H9 (cell line): Measurements from ENCODE around the gene DDX49. TPM values are rescaled to one million over a fixed set of nuclear protein-coding genes. Genes with fewer than 3 reads are reported as not detected.

Experiments used
- DNase-seq: peaks from one replicate; pipeline ENCODE4 v3.0.0-alpha.2; 2017
- H2AFZ ChIP-seq: one replicate; pipeline ENCODE4 v1.6.1; 2013; ENCODE audit warnings: mild to moderate bottlenecking, low read length, control low read depth, moderate library complexity
- H2AK5ac ChIP-seq: 2 replicates; pipeline ENCODE4 v1.6.1; 2013; ENCODE audit warnings: low read length, control low read depth, mixed read lengths; ENCODE audit not compliant: insufficient read length
- H2BK120ac ChIP-seq: one replicate; pipeline ENCODE4 v1.6.1; 2013; ENCODE audit warnings: low read depth, mild to moderate bottlenecking, low read length, control low read depth, inconsistent platforms; ENCODE audit not compliant: poor library complexity, severe bottlenecking
- H2BK12ac ChIP-seq: 2 replicates; pipeline ENCODE4 v1.6.1; 2013; ENCODE audit warnings: low read length, control low read depth, mixed read lengths, low read depth; ENCODE audit not compliant: insufficient read length
- H2BK15ac ChIP-seq: 2 replicates; pipeline ENCODE4 v1.6.1; 2013; ENCODE audit warnings: low read depth, low read length, control low read depth
- H2BK20ac ChIP-seq: one replicate; pipeline ENCODE4 v1.6.1; 2013; ENCODE audit warnings: low read depth, mild to moderate bottlenecking, low read length, control low read depth, inconsistent platforms; ENCODE audit not compliant: poor library complexity, severe bottlenecking
- H2BK5ac ChIP-seq: 2 replicates; pipeline ENCODE4 v1.6.1; 2013; ENCODE audit warnings: low read length, control low read depth, mixed read lengths; ENCODE audit not compliant: insufficient read length
- H3K14ac ChIP-seq: 2 replicates; pipeline ENCODE4 v1.6.1; 2013; ENCODE audit warnings: low read length, control low read depth; ENCODE audit not compliant: insufficient read depth
- H3K18ac ChIP-seq: 2 replicates; pipeline ENCODE4 v1.6.1; 2013; ENCODE audit warnings: low read depth, mild to moderate bottlenecking, mixed read lengths, low read length, control low read depth; ENCODE audit not compliant: insufficient read length
- H3K23ac ChIP-seq: 2 replicates; pipeline ENCODE4 v1.6.1; 2013; ENCODE audit warnings: low read length, control low read depth, mixed read lengths, low read depth; ENCODE audit not compliant: insufficient read length
- H3K23me2 ChIP-seq: 2 replicates; pipeline ENCODE4 v1.6.1; 2013; ENCODE audit warnings: low read depth, mild to moderate bottlenecking, mixed read lengths, low read length, control low read depth; ENCODE audit not compliant: insufficient read length, poor library complexity, severe bottlenecking
- H3K27ac ChIP-seq: 2 replicates; pipeline ENCODE4 v1.5.1; 2013; ENCODE audit warnings: low read length, control low read depth, mixed read lengths, low read depth; ENCODE audit not compliant: insufficient read length
- H3K27me3 ChIP-seq: 2 replicates; pipeline ENCODE4 v1.6.1; 2013; ENCODE audit warnings: low read length, control low read depth, inconsistent platforms; ENCODE audit not compliant: insufficient read depth
- H3K4ac ChIP-seq: 2 replicates; pipeline ENCODE4 v1.6.1; 2013; ENCODE audit warnings: low read depth, mild to moderate bottlenecking, control low read depth, inconsistent platforms, low read length, moderate library complexity
- H3K4me1 ChIP-seq: 2 replicates; pipeline ENCODE4 v1.6.1; 2013; ENCODE audit warnings: low read length, control low read depth, inconsistent platforms; ENCODE audit not compliant: insufficient read depth
- H3K4me2 ChIP-seq: 2 replicates; pipeline ENCODE4 v1.6.1; 2013; ENCODE audit warnings: low read length, control low read depth, mixed read lengths; ENCODE audit not compliant: insufficient read length, insufficient read depth
- H3K56ac ChIP-seq: 2 replicates; pipeline ENCODE4 v1.6.1; 2013; ENCODE audit warnings: low read depth, mild to moderate bottlenecking, mixed read lengths, low read length, control low read depth; ENCODE audit not compliant: insufficient read length
- H3K79me1 ChIP-seq: 2 replicates; pipeline ENCODE4 v1.6.1; 2013; ENCODE audit warnings: low read depth, mild to moderate bottlenecking, moderate library complexity, low read length, control low read depth, inconsistent platforms; ENCODE audit not compliant: insufficient read depth, poor library complexity, severe bottlenecking
- H3K79me2 ChIP-seq: 2 replicates; pipeline ENCODE4 v1.6.1; 2013; ENCODE audit warnings: low read length, control low read depth, inconsistent platforms; ENCODE audit not compliant: insufficient read depth
- H3K9ac ChIP-seq: 2 replicates; pipeline ENCODE4 v1.6.1; 2013; ENCODE audit warnings: low read length, control low read depth, mixed read lengths; ENCODE audit not compliant: insufficient read length; ENCODE audit errors: extremely low read depth
- H3K9me3 ChIP-seq: one replicate; pipeline ENCODE4 v1.6.1; 2013; ENCODE audit warnings: low read depth, low read length, inconsistent platforms; ENCODE audit not compliant: control insufficient read depth
- H3T11ph ChIP-seq: one replicate; pipeline ENCODE4 v1.6.1; 2013; ENCODE audit warnings: mild to moderate bottlenecking, low read length, control low read depth, inconsistent platforms
- H4K20me1 ChIP-seq: one replicate; pipeline ENCODE4 v1.6.1; 2013; ENCODE audit not compliant: control insufficient read depth, insufficient read length, insufficient read depth
- H4K5ac ChIP-seq: 2 replicates; pipeline ENCODE4 v1.6.1; 2013; ENCODE audit warnings: low read depth, mild to moderate bottlenecking, mixed read lengths, low read length, control low read depth; ENCODE audit not compliant: insufficient read length
- H4K8ac ChIP-seq: replicated peaks from 2 replicates; pipeline ENCODE4 v1.6.1; 2013; ENCODE audit warnings: low read length, control low read depth, mixed read lengths, low read depth; ENCODE audit not compliant: insufficient read length
- H4K91ac ChIP-seq: 2 replicates; pipeline ENCODE4 v1.6.1; 2013; ENCODE audit warnings: low read depth, mild to moderate bottlenecking, moderate library complexity, mixed read lengths, low read length, control low read depth; ENCODE audit not compliant: insufficient read length
- H3K27ac Mint-ChIP-seq, 3 experiments: 2 replicates in 2 of 3; 3 replicates in 1 of 3; pipeline ENCODE4 v1.8.0; 2020 to 2021; ENCODE audit warnings: mixed read lengths in 3 of 3, mild to moderate bottlenecking in 1 of 3, moderate library complexity in 1 of 3
- H3K27me3 Mint-ChIP-seq: 2 replicates; pipeline ENCODE4 v1.8.0; 2021; ENCODE audit warnings: low read depth, mild to moderate bottlenecking, moderate library complexity, mixed read lengths
- H3K36me3 Mint-ChIP-seq, 3 experiments: 2 replicates in 2 of 3; 3 replicates in 1 of 3; pipeline ENCODE4 v1.8.0; 2020 to 2021; ENCODE audit warnings: low read depth in 3 of 3, mixed read lengths in 3 of 3; ENCODE audit not compliant: insufficient read depth in 1 of 3
- H3K4me1 Mint-ChIP-seq, 2 experiments: 2 replicates each; pipeline ENCODE4 v1.8.0; 2020; ENCODE audit warnings: mixed read lengths in 2 of 2
- H3K4me3 Mint-ChIP-seq, 2 experiments: 2 replicates in 1 of 2; 3 replicates in 1 of 2; pipeline ENCODE4 v1.8.0; 2020 to 2021; ENCODE audit warnings: mild to moderate bottlenecking in 2 of 2, mixed read lengths in 2 of 2, moderate library complexity in 1 of 2
- H3K9me3 Mint-ChIP-seq, 2 experiments: 2 replicates in 1 of 2; 3 replicates in 1 of 2; pipeline ENCODE4 v1.8.0; 2020; ENCODE audit warnings: mild to moderate bottlenecking in 2 of 2, mixed read lengths in 2 of 2, moderate library complexity in 1 of 2
- CTCF ChIP-seq: fragments of 200-600 bp; sonication (generic); conservative IDR thresholded peaks from 3 replicates; pipeline ENCODE4 v1.8.0; 2021; ENCODE audit warnings: antibody characterized with exemption, mild to moderate bottlenecking
- WGBS: extraction: QIAGEN DNeasy Blood & Tissue Kit; methylation state at CpG from one replicate; pipeline ENCODE4 v1.1.7; 2013; ENCODE audit warnings: missing lambda C conversion rate, low lambda C conversion rate, mixed read lengths; ENCODE audit not compliant: insufficient read length; ENCODE audit errors: extremely low coverage; 5-methylcytosine and 5-hydroxymethylcytosine counted together
- total RNA-seq: library from RNA; stranded (reverse); gene quantifications from 2 replicates; pipeline ENCODE4 v1.2.1, GENCODE V29; 2021

DDX49 gene
- total RNA-seq, 1 experiment from 2014 or later = 52.3 TPM

- H4K5ac ChIP-seq = no peak overlapping the region
- DNase-seq = no peak
- H4K91ac ChIP-seq = no peak overlapping the region
- no peak overlapping the region for H3K27ac ChIP-seq
- H3K9ac ChIP-seq = no peak overlapping the region
- H4K8ac ChIP-seq = no peak overlapping the region
- no peaks in the 10 kb centered on the region for H3K79me1 ChIP-seq
- TF ChIP-seq CTCF = no peak
- Mint-ChIP-seq H3K9me3 (no peaks in the 10 kb centered on the region; a peak in 1 of 5 replicates), H3K27ac (0 out of 7 replicates have a peak overlapping the region, but pooled peaks of 1 of the 3 experiments have one; percentile 47), H3K4me1 (peaks cover 4 to 13% of the 10 kb centered on the region in 2 experiments), H3K36me3 (peaks cover 9 to 38% (median 34%) of the 10 kb centered on the region in 3 experiments), H3K27me3 (no peaks in the 10 kb centered on the region; the same call in none of the 2 replicates), H3K4me3 (no peak overlapping the region; a peak in 1 of 5 replicates)
- no peak overlapping the region for H3K14ac ChIP-seq
- H3K79me2 ChIP-seq = no peaks in the 10 kb centered on the region
- H3K23me2 ChIP-seq = peaks cover 3% of the 10 kb centered on the region
- H2BK5ac ChIP-seq = no peak overlapping the region
- no peak overlapping the region for H3K23ac ChIP-seq
- H3K56ac ChIP-seq = no peak overlapping the region
- no CpG with 5 or more reads among the region's 25 CpGs for WGBS
- H2AK5ac ChIP-seq = no peak overlapping the region
- no peak overlapping the region for H3K4ac ChIP-seq
- H2BK15ac ChIP-seq = no peak overlapping the region
- H3K4me2 ChIP-seq = no peak overlapping the region
- H2BK12ac ChIP-seq = no peak overlapping the region
- no peak overlapping the region for H2BK120ac ChIP-seq
- no peak overlapping the region for H2AFZ ChIP-seq
- no peaks in the 10 kb centered on the region for H3K4me1 ChIP-seq
- H3K18ac ChIP-seq = no peak overlapping the region
- no peak overlapping the region for H2BK20ac ChIP-seq
- H3K27me3 ChIP-seq = no peaks in the 10 kb centered on the region
- no peaks in the 10 kb centered on the region for H4K20me1 ChIP-seq
- H3T11ph ChIP-seq = no peak overlapping the region
- no peaks in the 10 kb centered on the region for H3K9me3 ChIP-seq
Measured at GRCh38 chr19:18929311-18929710, 9.8 kb downstream of the DDX49 start.
